ENCODE measurements around the gene DAP3. TPM values are rescaled to one million over a fixed set of nuclear protein-coding genes. Genes with fewer than 3 reads are reported as not detected.
"Not testable (repeated sequence)": the region's sequence is repeated elsewhere in the genome, so short reads cannot be mapped to it uniquely, and the experiment has no call there.

DAP3 gene
- total RNA-seq, 1 donor from 2014 or later = 120 TPM

GRCh38 chr1:155759017-155759416, 70.1 kb downstream of the DAP3 start:
- H3K27ac Mint-ChIP-seq (ENCODE audit: unreplicated experiment); H3K27me3 Mint-ChIP-seq (ENCODE audit: unreplicated experiment); H3K9me3 Mint-ChIP-seq (ENCODE audit: unreplicated experiment); H3K4me3 Mint-ChIP-seq (ENCODE audit: unreplicated experiment); DNase-seq (ENCODE audit: low spot score); H3K4me1 Mint-ChIP-seq (ENCODE audit: unreplicated experiment): not testable (repeated sequence)
- H3K36me3 Mint-ChIP-seq (ENCODE audit: low read depth, unreplicated experiment) = peaks cover 51% of the 10 kb centered on the region

GRCh38 chr1:155759966-155760630, 71.2 kb downstream of the DAP3 start:
- no peak for TF ChIP-seq CTCF (IDR thresholded peaks at IDR 0.05; ENCODE audit: unreplicated experiment)
- peaks cover 51% of the 10 kb centered on the region for H3K36me3 Mint-ChIP-seq (ENCODE audit: low read depth, unreplicated experiment)
- no peak overlapping the region for H3K27ac Mint-ChIP-seq (ENCODE audit: unreplicated experiment)
- peaks cover 6% of the 10 kb centered on the region for H3K4me1 Mint-ChIP-seq (ENCODE audit: unreplicated experiment)
- no peaks in the 10 kb centered on the region for H3K9me3 Mint-ChIP-seq (ENCODE audit: unreplicated experiment)
- H3K27me3 Mint-ChIP-seq (ENCODE audit: unreplicated experiment) = peaks cover 1% of the 10 kb centered on the region
- no peak overlapping the region for H3K4me3 Mint-ChIP-seq (ENCODE audit: unreplicated experiment)
- no peak for DNase-seq (ENCODE audit: low spot score)

- H3K36me3 Mint-ChIP-seq (ENCODE audit: low read depth, unreplicated experiment) = peaks cover 52% of the 10 kb centered on the region
- peaks cover 3% of the 10 kb centered on the region for H3K27me3 Mint-ChIP-seq (ENCODE audit: unreplicated experiment)
- H3K27ac Mint-ChIP-seq (ENCODE audit: unreplicated experiment) = no peak overlapping the region
- no peaks in the 10 kb centered on the region for H3K9me3 Mint-ChIP-seq (ENCODE audit: unreplicated experiment)
- H3K4me3 Mint-ChIP-seq (ENCODE audit: unreplicated experiment) = no peak overlapping the region
- H3K4me1 Mint-ChIP-seq (ENCODE audit: unreplicated experiment) = peaks cover 6% of the 10 kb centered on the region
- TF ChIP-seq CTCF (IDR thresholded peaks at IDR 0.05; ENCODE audit: unreplicated experiment) = no peak
- no peak for DNase-seq (ENCODE audit: low spot score)
Measured at GRCh38 chr1:155760751-155761475, 72.0 kb downstream of the DAP3 start.

- TF ChIP-seq CTCF (IDR thresholded peaks at IDR 0.05; ENCODE audit: unreplicated experiment) = no peak
- Mint-ChIP-seq H3K36me3 (ENCODE audit: low read depth, unreplicated experiment) (peaks cover 54% of the 10 kb centered on the region), H3K4me3 (ENCODE audit: unreplicated experiment) (peak overlapping the region; percentile 1)
Measured at GRCh38 chr1:155761736-155762405, 73.0 kb downstream of the DAP3 start.

GRCh38 chr1:155763090-155763815, 74.4 kb downstream of the DAP3 start:
- not testable (repeated sequence) for H3K9me3 Mint-ChIP-seq (ENCODE audit: unreplicated experiment); H3K27me3 Mint-ChIP-seq (ENCODE audit: unreplicated experiment); H3K4me1 Mint-ChIP-seq (ENCODE audit: unreplicated experiment); DNase-seq (ENCODE audit: low spot score); H3K4me3 Mint-ChIP-seq (ENCODE audit: unreplicated experiment); H3K27ac Mint-ChIP-seq (ENCODE audit: unreplicated experiment)
- H3K36me3 Mint-ChIP-seq (ENCODE audit: low read depth, unreplicated experiment) = peaks cover 53% of the 10 kb centered on the region

More at GRCh38 chr1:155761736-155762405, 73.0 kb downstream of the DAP3 start:
- H3K9me3 Mint-ChIP-seq (ENCODE audit: unreplicated experiment) = no peaks in the 10 kb centered on the region
- peaks cover 3% of the 10 kb centered on the region for H3K27me3 Mint-ChIP-seq (ENCODE audit: unreplicated experiment)
- no peak for DNase-seq (ENCODE audit: low spot score)
- peak overlapping the region; percentile 21 for H3K27ac Mint-ChIP-seq (ENCODE audit: unreplicated experiment)
- peaks cover 5% of the 10 kb centered on the region for H3K4me1 Mint-ChIP-seq (ENCODE audit: unreplicated experiment)

- H3K4me1 Mint-ChIP-seq (ENCODE audit: unreplicated experiment); H3K27ac Mint-ChIP-seq (ENCODE audit: unreplicated experiment); H3K9me3 Mint-ChIP-seq (ENCODE audit: unreplicated experiment); H3K27me3 Mint-ChIP-seq (ENCODE audit: unreplicated experiment); DNase-seq (ENCODE audit: low spot score); H3K4me3 Mint-ChIP-seq (ENCODE audit: unreplicated experiment): not testable (repeated sequence)
- peaks cover 53% of the 10 kb centered on the region for H3K36me3 Mint-ChIP-seq (ENCODE audit: low read depth, unreplicated experiment)
Measured at GRCh38 chr1:155763989-155764388, 75.1 kb downstream of the DAP3 start.

GRCh38 chr1:155767399-155767989, 78.6 kb downstream of the DAP3 start:
- not testable (repeated sequence) for H3K4me1 Mint-ChIP-seq (ENCODE audit: unreplicated experiment); H3K9me3 Mint-ChIP-seq (ENCODE audit: unreplicated experiment); H3K27ac Mint-ChIP-seq (ENCODE audit: unreplicated experiment); DNase-seq (ENCODE audit: low spot score); H3K27me3 Mint-ChIP-seq (ENCODE audit: unreplicated experiment)
- Mint-ChIP-seq H3K36me3 (ENCODE audit: low read depth, unreplicated experiment) (peaks cover 42% of the 10 kb centered on the region), H3K4me3 (ENCODE audit: unreplicated experiment) (peak overlapping the region; percentile 33)

Measured in endothelial cell (in vitro differentiated cells).